GM21619 (cell line): ENCODE measurements around the gene ZFR2.
A peak's percentile ranks its signal among the peaks of the same experiment; 100 is the strongest.
"Not testable (repeated sequence)": the region's sequence is repeated elsewhere in the genome, so short reads cannot be mapped to it uniquely, and the experiment has no call there.

Experiments
- ATAC-seq: cut with Tn5 transposase; IDR thresholded peaks from one replicate; pipeline ENCODE4 v1.9.1; 2021; ENCODE audit not compliant: unreplicated experiment

Gene ZFR2

DNA sequence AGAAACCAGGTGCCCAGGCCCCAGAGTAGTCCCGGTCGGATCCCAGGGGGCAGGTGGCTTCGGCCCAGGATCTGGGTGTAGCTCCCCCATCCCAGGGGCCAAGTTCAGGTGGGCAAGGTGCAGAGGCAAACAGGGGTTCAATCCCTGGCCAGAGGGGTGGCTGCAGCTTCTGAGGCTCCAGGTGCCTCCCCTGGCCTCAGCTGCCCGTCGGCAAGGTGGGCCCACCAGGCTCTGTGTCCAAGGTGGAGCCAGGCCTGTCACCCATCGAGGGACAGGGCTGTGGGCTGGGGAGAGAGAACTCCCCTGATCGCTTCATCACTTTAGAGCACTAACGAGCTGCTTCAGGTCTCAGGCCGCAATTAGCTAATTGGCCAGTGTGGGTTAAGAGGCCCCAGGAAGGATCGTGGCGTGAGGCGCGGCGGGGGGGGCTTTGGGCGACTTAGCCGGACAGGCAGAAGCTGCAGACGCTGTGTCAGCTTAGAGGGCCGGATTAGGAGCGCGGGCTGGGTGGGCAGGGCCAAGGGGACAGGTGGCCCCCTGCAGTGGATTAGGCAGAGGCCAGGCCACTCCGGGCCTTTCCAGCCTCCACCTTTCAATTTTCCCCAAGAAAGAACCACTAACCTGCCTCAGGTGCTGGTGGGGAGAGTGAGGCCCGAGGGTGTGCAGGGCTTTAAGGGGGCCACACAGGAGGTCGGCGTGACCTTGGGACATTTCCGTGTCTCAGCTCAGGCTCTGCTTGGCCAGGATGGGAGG is 94.0 kb downstream of the ZFR2 start:
- ATAC-seq: no peak

DNA sequence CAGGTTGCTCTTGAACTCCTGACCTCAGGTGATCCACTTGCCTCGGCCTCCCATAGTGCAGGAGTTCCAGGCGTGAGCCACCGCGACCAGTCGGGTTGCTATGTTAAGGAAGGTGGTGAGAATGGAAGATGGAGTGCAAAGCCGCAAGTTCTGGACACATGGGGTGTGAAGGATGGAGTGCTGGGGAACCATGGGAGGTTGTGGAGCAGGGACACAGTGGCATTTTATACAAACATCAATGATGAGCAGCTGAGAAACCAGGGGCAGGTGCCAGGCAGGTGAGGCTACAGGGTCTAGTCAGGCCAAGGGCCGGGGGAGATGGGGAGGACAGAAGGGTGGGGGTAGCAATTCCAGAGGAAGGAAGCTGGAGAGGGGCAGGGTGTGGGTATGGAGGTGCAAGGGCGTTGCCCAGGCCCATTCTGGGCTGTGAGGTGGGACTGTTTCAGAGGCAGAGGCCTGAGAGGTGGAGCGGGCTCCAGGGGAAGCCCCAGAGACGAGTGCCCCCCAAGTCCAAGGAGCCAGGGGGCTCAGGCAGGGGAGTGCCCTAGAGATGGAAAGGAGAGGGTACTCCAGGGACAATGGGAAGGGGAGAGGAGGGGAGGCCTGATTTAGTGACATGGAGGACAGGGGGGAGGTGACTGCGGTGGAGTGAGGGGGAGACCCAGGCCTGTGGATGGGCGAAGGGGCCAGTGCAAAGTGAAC is 94.9 kb downstream of the ZFR2 start:
- ATAC-seq: no peak

GRCh38 chr19:3771906-3772455 is 96.9 kb downstream of the ZFR2 start, which contains the start of gene RAX2:
Gene RAX2, minus strand, starts transcription at chr19:3772228. Its CDS starts 486 bp downstream, at chr19:3771742.
- no peak for ATAC-seq

DNA sequence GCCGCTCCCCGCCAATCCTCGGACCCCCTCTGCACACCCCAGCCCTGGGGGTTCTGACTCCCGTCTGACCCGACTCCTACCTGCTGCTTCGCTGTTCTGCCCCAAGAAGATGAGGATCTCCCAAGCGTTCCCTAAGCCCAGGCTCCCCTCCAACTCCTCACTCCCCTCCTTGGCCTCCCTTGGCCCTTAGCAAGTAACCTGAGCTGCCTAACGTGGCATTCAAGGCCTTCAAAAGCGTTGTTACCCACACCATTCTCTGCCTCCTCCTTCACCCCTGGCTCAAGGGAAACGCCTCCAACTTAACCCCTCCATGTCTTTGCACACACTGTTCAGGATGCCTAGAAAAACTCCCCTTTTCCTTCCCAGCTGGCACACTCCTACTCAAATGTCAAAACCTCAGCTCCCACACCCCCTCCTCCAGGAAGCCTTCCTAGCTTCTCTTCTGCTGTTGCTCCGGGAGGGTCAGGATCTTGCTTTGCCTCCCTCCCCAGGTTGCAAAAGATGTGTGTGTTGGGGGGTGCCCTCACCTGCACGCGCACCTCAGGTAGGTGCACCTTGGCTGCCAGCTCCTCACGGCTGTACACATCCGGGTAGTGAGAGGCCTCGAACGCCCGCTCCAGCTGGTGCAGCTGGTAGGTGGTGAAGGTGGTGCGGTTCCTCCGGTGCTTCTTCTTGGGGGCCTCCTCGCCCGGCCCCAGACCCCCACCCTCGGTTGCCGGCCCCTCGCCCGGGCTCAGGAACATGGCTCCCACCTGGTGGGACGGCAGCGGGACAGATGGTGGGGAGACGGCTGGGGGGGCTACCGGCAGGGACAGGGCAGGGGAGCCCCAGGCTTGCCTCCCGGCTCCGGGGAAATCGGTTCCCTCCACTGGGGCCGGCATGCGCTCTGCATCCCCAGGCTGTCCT is 97.6 kb downstream of the ZFR2 start:
- no peak for ATAC-seq

DNA sequence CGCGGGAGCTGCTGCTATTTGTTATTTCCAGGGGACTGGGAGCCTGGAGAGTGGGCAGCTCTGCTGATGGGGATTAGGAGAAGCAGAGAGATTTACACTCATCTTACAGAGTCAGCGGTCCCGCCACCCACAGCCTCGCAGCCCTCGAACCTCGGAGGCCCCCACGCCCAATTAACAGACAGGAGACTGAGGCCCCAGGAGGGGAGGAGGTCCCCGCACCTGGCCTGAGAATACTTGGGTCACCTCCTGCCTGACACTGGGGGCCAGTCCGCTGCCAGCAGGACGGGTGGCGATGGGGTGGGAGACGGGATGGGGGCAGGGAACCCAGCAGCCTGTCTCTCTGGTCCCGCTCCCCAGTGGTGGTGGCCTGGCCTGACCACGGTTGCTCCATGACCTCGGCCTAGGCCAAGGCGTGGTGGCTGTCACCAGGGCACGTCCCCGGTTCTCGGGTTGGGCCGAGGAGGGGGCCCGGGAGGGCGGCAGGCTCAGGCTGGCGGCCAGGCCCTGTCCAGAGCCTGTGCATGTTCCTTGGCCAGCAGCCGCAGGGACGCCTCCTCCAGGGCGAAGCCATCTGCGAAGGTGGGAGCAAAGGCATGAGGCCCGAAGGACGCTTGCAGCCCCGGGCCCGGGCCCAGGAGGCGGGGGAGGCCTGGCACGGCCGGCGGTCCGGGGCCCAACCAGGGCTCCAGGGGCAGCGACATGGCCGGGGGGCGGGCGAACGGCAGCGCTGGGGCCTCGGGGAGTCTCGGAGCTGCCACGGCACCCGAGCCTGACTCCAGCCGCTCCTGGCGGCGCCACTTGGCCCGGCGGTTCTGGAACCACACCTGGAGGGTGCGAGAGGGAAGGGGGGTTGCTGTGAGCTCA is 98.5 kb downstream of the ZFR2 start:
- ATAC-seq: no peak

DNA sequence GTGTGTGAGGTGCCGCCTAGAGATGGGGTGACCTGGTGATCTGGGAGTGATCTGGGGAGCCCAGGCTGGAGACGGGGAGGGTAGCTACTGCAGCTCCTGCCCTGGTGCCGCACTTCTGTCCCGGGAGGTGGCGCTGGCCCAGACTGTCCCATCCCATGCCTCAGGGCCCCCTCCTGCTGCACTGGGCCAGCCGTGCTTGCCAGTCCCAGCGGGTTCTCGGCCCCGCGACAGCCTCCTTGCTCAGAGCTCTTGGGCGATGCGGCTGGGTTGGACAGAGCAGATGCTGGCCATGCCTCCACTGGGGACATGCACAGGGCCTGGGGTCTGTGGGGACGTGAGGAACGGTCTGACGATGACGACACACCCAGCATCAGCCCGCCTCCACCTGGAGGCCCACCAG is 99.3 kb downstream of the ZFR2 start:
- ATAC-seq: no peak

- ATAC-seq: no peak
Measured at GRCh38 chr19:3768748-3769099, 100.1 kb downstream of the ZFR2 start.

DNA sequence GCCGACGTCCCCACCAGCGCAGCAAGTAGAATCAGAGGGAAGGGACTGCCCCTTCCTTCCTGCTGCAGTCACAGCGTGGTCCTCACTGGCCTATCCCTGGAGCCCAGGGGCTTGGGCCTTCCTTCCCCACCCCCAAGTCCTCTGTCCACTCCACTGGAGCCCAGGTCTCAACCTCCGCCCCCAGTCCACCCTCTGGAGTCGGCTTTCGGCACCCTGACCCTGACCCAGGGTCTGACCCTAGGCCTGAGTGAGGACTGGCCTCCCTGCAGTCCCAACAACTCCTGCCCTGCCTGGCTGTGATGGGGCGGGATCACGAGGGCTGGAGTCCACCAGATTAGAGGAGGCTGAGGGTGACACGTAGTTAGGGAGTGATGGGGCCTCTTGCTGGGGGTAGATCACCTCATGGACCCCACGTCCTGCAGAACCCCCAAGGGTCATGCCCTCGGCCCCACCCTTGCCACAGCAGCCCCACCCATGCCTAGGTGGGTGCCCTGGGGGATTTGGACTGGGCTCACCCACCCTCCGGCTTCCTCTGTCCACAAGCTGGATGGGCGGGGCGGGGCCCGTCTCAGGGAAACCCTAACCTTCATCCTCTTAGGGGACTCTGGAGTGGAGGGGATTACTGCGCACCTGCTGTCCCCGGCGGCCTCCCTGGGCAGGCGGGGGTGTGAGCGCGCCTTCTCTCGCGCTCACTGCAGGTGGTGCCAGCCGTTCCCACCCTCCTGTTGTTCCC is 100.7 kb downstream of the ZFR2 start:
- ATAC-seq: no peak

DNA sequence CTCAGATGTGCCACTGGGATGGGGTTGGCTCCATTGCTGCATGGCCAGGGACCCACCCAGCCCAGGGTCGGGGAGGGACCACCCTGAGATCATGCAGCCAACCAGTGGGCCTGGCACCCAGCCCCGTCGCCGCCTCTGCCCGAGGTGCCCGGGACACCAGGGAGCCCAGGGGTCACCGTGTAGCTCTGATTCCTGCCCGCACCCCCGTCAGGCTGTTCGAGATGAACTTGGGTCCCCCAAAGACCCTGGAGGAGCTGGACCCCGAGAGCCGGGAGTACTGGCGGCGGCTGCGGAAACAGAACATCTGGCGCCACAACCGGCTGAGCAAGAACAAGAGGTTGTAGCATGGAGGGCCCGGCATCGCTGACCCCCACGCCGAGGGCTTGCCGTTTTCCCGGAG is 101.8 kb downstream of the ZFR2 start:
- ATAC-seq: no peak

DNA sequence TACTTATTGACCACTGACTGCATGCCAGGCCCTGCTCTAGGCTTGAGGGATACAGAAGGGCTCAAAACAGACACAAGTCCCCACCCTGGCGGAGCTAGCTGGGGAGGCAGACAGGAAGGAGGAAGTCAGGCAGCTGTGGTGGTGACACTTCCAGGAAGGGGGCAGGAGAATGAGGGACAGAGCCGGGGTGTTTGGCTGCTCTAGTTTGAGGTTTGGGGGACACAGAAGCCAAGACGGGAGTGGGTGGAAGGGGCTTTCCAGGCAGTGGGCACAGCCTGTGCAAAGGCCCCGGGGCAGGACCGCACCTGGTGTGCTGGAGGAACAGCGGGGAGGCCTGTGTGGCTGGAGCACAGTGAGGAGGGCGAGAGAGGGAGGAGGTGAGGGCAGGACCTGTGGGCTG is 102.3 kb downstream of the ZFR2 start:
- ATAC-seq: no peak

DNA sequence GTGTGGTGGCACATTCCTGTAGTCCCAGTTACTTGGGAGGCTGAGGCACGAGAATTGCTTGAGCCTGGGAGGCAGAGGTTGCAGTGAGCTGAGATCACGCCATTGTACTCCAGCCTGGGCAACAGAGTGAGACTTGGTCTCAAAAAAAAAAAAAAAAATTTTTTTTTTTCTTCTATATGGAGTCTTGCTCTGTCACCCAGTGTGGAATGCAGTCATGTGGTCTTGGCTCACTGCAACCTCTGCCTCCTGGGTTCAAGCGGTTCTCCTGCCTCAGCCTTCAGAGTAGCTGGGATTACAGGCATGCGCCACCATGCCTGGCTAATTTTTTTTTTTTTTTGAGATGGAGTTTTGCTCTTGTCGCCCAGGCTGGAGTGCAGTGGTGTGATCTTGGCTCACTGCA is 103.1 kb downstream of the ZFR2 start:
- not testable (repeated sequence) for ATAC-seq

DNA sequence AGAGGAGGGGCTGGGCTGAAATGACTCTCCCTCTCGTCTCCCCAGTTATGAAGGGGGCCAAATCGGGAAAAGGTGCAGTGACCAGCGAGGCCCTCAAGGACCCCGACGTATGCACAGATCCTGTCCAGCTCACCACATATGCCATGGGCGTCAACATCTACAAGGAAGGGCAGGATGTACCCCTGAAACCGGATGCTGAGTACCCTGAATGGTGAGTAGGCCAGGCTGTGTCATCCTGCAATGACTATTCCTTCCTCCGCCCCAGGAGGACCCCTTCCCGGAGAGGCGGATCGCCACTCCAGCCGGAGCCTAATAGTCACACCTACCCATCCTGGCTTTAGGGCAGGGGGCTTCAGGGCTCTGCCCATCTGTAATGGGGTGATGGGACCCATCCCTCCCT is 103.7 kb downstream of the ZFR2 start:
- ATAC-seq: no peak

DNA sequence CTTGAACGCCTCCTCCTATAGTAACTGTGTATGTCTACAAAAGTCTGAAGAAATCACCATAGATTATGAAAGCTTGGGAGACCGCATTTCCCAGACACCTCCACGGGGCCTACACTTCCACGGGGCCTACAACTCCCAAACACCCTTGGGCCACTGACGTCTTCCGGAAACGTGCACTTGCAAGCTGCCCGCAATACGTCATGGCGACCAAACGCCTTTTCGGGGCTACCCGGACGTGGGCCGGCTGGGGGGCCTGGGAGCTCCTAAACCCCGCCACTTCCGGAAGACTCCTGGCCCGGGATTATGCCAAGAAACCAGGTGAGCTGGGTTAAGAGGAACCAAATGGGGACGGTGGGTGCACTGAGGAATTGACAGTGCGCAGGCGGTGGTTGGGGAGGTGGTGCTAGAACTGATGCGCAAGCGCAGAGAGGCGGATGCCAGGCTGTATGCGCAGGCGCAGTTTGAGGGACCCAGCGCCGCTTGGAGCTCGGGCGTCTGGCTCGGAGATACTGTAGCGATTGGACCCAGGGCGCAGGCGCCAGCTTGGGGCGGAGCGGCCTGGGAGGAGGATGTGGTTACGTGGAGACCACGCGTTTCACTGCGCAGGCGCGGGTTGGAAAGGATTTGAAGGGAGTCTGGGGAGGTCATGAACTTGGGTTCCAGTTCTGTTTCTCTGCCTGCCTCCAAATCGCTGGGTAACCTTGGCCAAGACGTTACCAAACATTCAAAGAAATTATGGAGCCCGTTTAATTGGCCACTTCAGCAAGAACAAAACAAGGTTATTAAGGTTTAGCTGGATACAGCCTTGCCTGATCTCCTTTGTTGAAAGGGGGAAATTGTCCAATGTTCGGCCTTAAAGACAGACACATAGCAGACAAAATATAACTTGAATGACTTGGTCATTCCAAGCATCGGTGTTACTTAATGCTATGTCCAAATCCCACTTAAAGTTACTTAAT is 106.1 kb downstream of the ZFR2 start, which contains the start of gene MRPL54:
Gene MRPL54 (plus strand): TSS at position 182 of the 959 bp plus-strand sequence. CDS start 19 bp downstream, at position 201.
- ATAC-seq: peak; percentile 60

DNA sequence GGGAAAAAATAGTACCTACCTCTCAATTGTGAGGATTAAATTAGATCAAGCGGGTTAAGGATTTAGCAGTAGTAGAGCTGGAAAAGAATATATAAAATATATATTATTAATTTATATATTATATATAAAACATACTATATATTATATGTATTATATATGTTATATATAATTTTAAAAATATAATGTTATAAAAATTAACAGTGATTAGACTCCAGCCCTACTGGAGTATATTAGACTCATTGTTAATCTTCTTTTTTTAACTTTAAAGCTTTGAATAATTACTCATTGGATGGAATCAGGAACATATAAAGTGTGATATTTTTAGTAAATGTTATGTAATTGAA is 106.7 kb downstream of the ZFR2 start:
- no peak for ATAC-seq

DNA sequence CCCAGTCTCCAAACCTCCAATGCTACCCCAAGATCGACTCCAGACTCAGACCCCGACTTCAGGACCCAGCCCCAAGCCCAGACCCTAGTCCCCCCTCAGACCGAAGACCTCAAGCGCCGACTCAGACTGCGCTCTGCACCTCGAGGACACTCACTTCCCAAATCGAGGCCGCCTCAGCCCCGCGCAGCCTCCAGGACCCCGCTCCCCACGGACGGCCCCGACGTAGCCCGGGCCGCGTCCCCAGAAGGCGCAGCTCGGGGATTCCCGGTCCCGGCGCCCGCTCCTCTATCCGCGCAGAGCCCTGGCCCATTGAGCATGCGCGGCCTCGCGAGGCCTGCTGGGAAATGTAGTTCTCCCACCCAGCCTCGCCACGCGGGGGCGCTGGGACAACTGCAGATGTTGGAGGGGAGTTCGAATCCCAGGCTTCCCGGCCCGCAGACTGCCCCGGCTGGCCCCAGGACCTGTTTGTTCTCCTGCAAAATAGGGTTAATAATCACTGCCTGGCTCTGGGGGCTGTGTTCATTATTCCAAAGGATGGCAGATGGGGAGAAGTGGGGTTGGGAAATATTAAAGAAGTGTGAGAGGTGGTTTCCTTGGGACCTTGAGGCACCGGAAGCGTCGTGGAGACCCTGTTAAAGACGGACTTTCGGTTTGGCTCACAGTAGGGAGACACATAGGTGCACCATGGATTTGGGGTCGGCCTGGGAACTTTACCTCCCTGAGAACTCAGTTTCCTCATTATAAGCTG is 107.3 kb downstream of the ZFR2 start, which contains the start of gene APBA3:
Gene APBA3 (minus strand): TSS at position 311 of the 748 bp plus-strand sequence. CDS start 1,428 bp downstream, outside the sequence.
- peak; percentile 38 for ATAC-seq

DNA sequence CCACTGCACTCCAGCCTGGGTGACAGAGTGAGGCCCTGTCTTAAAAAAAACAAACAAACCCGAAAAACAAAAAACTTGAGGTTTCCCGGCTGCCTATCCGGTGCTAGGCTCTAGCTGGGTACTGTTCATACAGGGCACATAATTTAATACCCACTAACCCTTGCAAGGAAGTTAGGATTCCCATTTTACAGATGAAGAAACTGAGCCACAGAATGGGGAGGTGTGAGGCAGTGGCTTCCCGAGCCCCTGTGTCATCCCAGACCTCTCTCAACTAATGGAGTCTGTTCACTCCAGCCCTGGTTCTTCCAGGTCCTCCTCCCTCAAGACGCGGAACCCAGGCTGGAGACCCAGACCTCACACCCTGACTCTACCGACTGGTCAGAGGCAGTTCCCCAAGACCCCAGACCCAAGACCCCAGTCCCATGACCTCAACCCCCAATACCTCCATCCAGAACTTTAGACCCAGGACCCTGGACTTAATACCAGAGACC is 107.9 kb downstream of the ZFR2 start:
- no peak for ATAC-seq

DNA sequence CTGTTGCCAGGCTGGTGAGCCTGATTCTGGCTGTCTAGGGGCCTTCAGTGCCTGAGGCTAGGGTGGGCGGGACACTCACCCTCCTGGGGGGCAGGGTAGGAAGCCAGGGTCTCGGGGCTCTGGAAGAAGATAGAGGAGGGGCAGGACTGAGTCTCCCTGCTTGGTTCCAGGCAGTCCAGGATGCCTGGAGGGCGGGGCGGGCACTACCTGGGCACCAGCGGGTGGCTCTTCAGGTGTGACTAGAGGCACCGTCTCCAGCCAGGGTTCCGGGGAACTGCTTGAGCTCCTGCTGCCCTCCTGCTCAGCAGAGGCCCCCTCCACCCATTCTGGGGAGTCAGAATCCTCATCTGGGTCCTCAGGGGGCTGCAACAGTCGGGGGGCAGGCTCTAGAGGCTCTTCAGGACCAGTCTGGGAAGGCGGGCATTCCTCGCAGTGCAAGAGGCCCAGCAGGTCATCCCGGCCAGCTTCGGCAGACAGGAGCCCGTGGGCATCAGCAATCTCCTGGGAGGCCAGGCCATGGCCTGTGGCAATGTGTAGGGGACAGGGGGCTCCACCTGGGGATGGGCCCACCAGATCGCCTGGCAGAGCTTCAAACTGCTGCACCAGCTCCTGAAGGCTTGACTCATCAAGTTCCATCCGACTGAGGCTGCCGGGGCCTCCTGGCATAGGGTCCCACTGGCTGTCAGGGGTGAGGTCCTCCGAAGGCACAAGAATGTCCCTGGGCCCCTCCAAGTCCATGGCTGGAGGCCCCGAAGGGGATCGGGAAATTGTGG is 109.2 kb downstream of the ZFR2 start:
- ATAC-seq: no peak
